GM21529 (cell line): ENCODE results near the gene ANKRD1.

Experiments used
- ATAC-seq: cut with Tn5 transposase; IDR thresholded peaks from one replicate; pipeline ENCODE4 v1.9.1; 2021; ENCODE audit not compliant: unreplicated experiment

Gene ANKRD1

DNA sequence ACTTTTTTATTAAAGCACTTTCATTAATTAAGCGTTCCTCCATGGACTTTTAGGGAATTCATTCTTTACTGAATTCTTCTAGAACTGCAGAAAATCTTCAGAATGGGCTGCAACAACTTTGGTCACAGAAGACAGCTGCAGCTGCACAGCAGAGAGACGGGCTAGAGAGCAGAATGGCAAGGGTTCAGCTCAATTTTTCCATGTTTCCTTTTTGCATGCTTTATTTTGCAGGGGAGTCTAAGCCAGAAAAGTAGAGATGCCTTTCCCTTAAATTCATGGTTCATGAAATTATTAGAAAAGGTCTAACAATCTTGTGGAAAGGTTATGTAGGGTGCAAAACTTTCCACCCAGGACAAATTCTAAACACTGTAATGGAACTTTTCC, 15.4 kb upstream of the ANKRD1 start:
- ATAC-seq: no peak

- ATAC-seq: no peak
Measured at GRCh38 chr10:90935581-90936275, 14.8 kb upstream of the ANKRD1 start.

DNA sequence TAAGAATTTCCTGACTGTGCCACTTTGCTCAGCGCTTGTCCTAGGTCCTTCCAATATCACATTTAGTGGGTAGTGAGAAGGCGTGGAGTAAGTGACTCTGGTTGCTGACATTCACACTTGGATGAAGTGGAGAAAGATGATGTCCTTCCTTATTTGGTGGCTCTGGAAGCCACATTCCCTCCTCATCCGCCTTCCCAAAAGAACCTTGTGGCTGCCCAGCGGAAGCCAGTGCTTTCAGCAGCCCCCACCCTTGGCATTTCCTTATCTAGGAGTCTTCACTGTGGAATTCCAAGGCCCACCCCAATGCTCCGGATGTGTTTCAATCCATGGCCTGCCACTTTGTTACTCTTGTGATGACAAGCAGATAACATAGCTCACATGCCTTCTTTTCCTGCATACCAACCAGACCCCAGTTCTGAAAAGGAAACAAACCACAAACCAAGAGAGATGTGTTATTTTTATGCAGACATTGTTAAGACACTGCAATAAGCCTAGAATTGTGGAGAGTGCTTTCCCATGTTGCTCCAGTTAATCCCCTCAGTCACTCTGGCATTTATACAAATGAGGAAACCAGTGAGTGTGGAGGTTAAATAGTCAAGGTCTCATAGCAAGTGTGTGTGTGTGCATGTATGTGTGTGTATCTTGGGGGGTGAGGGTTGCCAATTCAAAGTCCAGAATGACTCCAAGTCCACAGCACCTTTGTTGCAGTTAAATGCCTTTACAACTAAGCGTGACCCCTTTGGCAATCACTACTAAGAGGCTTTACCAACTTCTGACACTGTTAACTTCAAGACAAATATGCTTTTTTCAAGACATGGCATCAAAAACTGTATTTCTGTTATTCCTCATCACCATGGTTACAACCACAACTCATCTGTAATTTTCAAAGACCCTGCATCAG, 10.3 kb upstream of the ANKRD1 start:
- ATAC-seq: no peak

DNA sequence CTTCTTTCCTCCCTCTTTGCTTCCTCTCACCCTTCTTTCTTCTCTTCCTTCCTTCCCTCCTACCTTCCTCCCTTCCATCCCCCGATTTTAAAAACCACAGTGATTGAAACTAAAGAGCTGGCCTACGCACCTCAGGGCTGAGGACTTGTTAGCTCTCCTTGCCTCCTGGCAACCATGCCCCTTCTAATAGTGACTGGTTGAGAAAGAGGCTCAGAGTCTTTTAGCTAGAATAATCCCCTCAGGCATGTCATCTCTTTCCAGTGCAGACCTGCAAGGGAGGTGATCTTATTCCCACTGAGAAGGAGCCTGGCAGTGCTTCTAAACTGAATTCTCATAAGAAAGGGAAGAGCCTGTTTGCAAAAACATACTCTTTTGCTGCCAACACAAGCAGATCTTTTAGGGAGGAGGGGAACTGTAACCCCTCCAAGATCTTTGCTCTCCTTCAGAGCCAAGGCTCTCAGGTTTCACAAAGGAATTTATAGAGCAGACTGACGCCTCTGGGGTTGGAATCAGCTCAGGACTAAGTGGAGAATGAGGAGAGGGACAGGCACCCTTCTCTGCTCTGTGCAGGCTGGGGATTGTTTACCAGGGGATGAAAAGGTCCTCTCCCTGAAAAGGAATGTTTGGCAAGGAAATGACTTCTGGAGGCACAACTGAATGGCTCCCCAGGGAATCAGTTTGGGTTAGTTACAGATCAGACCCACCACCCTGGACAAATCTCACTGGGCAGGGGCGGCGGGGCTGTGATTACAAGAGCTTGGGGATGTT, 9.4 kb upstream of the ANKRD1 start:
- ATAC-seq: no peak

GRCh38 chr10:90929179-90929578, 8.3 kb upstream of the ANKRD1 start:
- ATAC-seq: no peak

DNA sequence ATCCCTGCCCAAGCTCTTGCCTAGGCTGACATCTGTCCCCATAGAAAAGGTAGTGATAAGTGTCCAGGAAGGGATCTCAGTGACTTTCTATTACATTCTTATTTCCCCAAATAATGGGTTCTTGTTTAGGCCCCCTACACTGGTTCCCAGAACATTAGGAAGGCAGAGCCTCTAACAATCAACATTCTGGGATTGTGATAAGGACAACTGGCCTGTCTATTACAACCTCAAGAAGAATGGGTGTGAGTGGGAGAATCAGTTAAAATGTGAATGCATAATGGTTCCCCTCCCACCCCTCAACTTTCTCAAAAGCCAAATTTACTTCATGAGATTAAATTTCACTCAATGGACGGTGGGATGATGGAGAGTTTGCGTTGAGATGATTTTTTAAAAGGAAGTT, 6.4 kb upstream of the ANKRD1 start:
- ATAC-seq: no peak

DNA sequence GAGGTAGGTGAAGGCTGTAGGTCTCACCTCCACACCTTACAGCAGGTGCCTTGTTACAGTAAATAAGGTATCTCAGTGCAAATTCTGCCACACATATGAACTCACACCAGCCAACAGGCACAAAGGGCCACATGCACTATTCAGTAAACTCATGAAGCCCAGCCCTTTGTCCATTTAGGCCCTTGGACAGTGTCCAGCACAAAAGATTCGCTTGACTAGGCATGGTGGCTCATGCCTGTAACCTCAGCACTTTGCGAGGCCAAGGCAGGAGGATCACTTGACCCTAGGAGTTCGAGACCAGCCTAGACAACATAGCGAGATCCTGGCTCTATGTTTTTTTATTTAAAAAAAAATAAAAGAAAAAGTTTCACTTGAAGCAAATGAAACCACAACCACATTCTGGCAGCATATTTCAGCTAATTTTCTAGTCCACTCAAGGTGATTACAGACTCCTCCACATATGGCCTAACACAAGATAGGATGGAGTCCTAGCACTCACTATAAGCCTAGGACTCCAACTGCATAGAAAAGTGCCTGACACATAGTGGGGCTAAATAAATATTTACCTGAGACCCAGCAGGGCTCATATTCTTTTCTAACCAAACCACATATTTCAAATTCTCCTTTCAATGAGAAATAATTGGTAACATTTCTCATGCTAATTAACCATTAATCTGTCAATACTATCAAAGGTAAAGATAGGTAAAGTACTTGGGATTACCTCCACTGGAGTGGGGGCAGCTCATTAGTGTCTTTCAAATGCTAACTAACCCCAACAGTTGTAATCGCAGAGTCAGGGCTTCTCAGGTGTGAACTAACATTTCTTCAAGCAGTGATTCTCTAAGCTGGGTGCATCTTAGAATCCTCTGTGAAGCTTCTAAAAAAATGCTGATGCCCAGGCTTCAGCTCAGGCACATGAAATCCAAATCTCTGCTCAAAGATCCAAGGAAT, 4.5 kb upstream of the ANKRD1 start:
- ATAC-seq: no peak

- ATAC-seq: no peak
Measured at GRCh38 chr10:90924552-90924951, 3.7 kb upstream of the ANKRD1 start.

DNA sequence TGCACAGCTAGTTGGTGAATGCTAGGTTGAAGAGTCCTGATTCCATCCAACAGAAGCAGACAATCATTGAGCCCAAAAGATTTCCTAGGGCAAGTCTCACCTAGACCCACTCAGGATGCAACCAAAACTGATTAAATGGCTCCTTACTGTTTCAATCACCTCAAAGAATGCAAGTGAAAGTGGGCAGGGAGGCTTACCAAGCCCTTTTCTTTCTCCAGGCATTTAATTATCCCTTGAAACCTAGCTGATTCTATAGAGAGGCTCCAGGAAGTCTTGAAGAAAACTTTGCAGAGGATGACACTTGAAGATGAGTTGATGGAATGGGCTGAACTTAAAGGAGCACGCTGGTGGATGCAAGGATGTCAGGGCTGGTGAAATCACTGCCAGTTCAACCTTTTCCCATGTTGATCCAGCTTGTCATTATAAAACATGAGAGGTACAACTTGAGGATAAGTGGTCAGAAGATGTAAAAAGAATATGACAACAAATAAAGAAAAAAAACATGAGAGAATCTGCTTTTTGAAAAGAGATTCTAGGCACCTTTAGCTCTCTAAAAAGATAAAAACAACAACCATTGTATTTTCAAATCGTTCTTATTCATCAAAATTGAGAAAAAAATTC, 2.3 kb upstream of the ANKRD1 start:
- ATAC-seq: no peak

DNA sequence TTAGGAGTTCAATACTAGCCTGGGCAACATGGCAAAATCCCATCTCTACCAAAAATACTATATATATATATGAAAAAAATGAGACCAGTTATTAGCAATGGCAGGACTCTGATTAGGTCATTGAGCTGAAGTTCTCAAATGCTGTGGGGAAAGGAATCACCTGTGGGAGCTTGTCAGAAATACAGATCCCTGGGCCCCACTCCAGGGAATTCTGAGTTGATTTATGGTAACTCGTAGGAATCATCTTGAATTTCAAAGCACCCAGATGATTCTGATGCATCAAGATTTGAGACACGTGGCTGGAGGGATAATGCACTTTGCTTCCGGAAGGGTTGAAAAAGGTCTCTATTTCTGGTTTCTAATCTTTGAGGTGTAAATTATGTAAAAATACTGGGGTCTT, 1.0 kb upstream of the ANKRD1 start:
- ATAC-seq: no peak

GRCh38 chr10:90919683-90920574, 958 bp downstream of the ANKRD1 start:
- no peak for ATAC-seq

- no peak for ATAC-seq
Measured at GRCh38 chr10:90917968-90918318, 2.9 kb downstream of the ANKRD1 start.

GRCh38 chr10:90917238-90917967, 3.5 kb downstream of the ANKRD1 start:
- no peak for ATAC-seq

- ATAC-seq: no peak
Measured at GRCh38 chr10:90916392-90917237, 4.3 kb downstream of the ANKRD1 start.

DNA sequence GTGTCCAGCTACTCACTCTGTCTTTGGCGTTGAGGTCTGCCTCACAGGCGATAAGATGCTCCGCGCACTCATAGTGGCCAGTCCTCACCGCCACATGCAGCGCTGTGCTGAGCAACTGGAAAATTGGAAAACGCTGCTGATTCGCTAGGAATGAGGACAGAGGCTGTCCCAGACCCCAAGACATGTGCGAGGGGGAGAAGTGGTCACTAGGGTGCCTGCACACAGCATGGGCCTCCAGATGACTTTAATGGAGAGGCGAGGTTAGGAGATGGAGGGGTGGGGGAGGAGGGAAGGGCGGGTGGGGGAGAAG, 5.2 kb downstream of the ANKRD1 start:
- ATAC-seq: no peak

DNA sequence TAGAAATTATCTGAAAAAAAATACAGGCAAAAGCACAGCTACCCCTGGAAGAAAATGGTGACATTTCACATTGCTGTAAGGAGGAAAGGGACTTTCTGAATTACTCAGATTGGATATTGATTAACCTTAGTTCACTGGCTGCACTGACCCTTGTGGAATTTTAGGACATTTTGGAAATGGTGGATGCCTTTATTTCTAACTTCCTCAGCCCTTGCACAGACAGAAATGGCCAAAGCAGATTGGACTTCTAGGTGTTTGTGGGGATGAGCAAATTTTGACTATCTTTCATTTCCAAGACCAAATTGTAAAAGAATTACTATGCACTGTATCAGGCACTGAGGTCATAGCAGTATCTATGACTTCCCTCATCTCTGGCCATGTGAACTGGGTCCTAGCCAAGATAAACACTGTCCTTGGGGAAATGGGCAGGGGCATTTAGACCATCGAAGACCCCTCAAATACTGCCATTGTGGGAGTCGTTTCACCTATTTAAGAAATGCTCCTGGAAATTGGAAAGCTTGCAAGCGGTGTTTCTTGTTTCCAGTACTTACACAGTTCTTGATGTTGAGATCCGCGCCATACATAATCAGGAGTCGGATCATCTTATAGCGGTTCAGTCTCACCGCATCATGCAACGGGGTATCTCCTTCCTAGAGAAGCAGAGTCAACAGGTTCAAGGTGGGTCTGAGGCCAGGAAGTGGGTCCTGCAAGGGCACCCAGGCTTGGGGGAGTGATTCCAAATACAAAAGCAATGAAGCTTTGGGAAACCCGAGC, 5.7 kb downstream of the ANKRD1 start:
- ATAC-seq: no peak

DNA sequence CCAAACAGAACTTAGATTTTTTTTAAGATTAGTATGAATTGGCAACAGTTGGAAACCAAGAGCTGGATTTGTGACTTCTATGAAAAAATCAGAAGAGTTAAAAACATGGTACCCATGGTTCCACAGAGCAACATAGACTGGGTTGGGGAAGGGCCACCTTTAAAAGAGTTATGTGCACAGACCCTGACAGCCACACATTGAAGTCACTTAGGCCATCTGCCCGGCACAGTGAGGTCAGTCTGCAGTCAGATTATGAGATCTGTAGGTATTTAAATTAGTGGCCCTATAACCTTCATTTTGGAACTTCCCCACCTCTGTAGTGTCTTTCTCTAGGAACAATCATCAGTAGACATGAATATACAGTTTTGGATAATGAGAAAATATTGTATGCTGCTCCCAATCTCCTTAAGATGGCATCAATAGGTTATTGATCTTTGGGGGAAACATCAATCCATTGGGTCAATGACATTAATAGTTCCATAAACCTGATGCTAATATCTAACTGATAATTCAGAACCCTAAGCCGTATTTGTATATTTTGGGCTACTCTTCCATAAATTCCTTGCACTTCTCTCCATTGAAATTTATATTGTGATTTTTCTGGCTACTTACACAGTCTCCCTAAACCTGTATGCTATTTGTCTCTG, 7.0 kb downstream of the ANKRD1 start:
- no peak for ATAC-seq
